GM04503 (cell line): ENCODE results near the gene RSF1.
A peak's percentile ranks its signal among the peaks of the same experiment; 100 is the strongest.

Source experiments
- DNase-seq: peaks from one replicate; pipeline ENCODE4 v3.0.0-alpha.2; 2012; ENCODE audit warnings: low read depth

The RSF1 gene

DNA sequence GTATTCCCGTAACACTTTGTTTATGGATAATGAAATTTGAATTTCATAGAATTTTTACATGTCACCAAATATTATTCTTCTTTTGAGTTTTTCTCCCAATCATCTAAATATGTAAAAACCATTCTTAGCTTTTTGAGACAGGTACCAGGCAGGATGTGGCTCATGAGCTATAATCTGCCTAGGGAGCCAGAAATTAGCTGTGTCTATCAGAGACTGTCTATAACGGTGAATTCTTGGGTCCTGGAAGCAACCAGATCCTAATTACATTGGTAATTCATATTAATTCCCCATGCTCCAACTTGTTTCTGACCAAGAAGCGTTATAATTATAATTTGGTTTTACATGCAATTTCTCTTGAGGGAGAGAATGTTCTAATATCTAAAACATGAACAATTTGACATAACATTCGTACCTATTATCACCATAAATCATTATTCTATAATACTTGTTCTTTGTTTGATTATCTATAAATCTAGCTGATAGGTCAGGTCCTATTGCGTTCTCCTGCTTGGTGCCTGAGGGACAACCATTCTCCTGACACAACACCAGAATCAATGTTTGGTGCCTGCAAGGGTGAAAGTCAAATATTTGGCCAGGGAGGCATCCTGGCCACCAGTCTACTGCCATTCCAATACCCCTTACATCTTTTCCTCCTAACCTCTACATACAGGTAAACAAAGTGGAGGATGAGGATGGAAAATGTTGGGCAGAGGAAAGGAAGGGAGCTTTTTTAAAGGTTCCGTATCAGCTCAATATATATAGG is 69.9 kb downstream of the RSF1 start:
- no peak for DNase-seq

DNA sequence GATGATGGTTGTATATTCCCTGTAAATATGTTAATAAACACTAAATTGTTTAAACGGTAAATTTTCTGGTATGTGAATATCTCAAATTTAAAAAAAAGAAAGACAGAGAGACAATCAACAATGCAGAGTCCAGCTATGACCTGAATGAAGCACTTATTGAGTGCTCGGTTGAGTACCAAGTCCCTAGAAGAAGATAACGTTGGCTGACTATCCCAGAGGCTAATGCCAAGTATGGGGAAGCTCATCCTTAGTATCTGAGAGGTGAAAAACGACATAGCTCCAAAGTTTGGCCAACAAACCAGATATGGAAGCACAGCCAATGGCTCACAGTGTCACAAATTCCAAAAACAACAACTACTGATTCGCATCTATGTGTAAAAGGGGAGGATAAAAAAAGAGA is 71.3 kb downstream of the RSF1 start:
- DNase-seq: no peak

DNA sequence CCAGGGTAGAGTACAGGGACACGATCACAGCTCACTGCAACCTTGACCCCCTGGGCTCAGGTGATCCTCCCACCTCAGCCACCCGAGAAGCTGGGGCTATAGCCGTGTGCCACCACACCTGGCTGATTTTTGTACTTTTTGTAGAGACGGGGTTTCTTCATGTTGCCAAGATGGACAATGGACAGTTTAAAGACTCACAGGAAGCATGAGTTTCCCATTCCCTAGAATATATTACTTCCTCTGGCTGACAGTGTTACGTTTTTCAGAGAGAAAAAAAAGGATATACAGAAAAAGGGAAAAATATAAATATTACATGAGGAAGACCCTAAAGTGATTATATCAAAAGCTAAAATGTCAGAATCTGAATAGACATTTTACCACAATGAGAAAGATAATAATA is 72.3 kb downstream of the RSF1 start:
- no peak for DNase-seq

DNA sequence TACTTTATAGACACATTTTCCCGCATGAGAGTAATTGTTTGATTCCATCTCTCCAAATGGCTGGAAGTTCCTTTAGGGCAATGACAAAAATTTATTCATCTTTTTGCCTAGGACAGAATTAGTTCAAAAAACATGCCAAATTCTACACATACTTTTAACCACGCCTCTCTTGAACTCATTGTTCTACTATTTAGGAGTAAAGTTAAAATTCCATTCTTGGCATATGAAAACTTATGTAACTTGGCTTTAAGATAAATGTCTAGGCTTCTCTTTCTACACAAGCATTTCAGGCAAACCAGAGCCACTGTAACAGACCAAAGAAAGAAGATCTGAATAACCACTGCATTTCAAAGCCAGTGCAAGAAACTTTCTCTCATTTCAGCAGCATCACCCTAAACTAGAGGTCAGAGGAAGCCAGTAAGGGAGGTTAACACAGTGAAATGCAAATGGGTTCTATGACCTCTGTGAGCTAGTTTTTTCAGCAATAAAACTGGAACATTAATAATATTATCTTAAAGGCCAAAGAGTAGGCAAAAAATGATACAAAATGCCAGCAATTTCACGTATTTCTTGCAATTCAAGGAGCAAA is 73.0 kb downstream of the RSF1 start:
- DNase-seq: peak; percentile 27

DNA sequence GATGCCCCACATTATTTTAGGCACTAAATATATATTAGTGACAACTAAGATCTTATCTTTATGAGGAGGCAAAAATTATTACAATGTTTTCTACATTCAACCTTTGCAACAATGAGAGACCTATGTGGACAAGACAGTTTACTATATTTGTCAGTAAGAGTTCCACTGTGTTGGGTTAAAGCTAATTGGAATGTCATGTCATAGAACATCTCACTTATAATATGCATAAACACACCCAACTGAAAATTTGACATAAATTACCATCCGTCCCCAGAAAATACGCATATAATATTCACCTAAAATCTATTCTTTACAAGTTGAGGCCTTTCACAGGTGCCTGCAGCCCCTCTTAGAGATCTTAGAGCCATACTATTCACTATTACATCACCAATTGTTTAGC is 84.0 kb downstream of the RSF1 start:
- DNase-seq: no peak

DNA sequence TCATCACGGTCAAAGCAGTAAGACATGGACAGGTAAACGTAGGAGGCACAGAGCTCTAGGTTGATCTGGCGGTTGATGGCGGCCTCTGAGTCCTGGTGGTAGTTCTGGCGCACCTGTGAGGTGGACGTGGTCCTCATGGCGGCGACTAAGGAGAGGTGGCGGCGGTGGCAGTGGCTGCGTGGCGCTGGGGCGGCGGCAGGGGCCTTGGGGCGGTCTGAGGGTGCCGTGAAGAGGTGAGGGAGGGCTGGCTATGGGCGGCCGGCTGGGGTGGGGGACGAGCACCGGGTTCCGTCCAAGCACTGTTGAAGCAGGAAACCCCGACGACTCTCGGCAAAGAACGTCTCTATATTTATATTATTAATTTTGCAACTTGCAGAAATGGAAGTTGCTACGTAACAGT is 85.6 kb downstream of the RSF1 start:
- DNase-seq: no peak

DNA sequence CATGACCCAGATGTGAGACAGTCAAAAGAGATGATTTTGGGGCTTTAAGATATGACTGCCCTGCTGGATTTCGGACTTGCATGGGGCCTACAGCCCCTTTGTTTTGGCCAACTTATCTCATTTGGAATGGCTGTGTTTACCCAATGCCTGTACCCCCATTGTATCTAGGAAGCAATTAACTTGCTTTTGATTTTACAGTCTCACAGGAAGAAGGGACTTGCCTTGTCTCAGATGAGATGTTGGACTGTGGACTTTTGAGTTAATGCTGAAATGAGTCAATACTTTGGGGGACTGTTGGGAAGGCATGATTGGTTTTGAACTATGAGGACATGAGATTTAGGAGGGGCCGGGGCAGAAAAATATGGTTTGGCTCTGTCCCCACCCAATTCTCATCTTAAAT is 88.4 kb downstream of the RSF1 start:
- DNase-seq: no peak

DNA sequence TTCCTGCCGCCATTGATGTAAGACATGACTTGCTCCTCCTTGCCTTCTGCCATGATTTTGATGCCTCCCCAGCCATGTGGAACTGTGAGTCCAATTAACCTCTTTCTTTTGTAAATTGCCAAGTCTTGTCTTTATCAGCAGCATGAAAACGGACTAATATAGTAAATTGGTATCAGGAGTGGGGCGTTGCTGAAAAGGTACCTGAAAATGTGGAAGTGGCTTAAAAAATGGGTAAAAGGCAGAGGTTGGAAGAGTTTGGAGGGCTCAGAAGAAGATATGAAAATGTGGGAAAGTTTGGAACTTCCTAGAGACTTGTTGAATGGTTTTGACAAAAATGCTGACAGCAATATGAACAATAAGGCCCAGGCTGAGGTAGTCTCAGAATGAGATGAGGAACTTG is 89.7 kb downstream of the RSF1 start:
- no peak for DNase-seq

DNA sequence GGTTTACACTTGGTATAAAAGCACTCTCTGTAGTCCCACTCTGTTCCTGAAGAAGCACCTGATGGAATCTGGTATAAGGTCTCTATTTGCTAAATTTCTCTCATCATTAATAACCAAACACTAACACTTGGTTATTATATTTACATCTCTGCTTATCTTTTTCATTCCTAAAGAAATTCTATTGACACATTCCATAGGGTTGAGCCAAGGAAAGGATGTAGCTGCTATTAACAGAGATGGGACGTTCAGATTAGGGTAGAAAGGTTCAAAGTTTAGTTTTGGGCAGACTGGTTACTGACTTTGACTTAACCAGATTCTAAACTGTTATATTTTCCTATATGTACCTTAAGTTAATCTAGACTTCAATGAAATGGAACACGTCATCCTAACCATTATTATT is 91.5 kb downstream of the RSF1 start:
- DNase-seq: no peak

DNA sequence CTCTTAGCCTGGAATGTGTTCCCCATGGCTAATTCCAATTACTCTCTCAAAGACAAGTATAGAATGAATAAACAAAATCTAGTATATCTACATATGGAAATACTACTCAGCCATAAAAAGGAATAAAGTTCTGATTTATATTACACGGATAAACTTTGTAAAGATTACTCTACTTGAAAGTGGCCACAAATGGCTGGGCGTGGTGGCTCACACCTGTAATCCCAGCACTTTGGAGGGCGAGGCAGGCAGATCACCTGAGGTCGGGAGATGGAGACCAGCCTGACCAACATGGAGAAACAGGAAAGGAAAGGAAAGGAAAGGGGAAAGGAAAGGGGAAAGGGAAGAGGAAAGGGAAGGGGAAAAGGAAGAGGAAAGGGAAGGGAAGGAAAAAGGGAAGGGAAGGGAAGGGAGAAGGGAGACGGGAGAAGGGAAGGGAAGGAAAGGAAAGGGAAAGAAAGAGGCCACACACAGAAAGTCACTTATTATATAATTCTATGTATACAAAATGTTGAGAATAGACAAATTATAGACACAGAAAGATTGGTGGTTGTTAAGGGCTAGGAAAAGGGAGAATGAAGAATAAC is 92.2 kb downstream of the RSF1 start:
- DNase-seq: no peak

DNA sequence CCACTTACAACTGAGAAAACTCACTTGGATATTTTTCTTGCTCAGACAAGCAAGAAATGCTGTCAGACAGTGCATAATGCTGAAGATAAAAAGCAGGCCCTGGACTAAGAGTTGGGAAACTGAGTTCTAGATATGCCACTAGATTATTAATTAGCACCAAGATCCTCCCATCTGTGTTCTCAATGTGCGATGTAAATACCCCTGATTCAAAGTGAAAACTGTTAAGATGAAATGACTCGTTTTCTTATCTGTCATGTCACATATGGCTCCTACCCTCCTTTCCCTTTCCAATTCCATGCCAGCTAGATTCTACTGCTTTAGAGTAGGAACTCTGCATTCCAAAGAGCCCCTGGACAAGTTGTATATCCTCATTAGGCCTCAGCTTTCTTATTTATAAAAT is 94.0 kb downstream of the RSF1 start:
- DNase-seq: no peak

DNA sequence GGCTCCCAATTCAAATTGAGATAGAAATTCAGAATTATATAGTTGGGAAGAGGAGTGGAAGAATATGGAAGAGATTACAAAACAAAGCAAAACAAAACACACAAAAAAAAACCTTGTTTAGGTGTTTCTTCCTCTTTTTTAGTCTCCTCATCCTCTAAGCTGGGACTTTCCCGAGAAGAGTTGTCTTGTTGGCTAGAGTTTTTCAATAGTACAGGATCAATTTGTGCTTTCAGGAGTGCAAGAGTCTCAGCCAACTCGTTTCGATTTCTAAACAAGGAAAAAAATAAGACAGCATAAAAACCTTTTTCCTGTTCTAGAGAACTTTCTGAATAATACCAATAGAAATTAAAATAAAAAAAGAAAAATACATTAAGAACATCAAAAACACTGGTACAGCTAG is 95.1 kb downstream of the RSF1 start:
- DNase-seq: no peak

DNA sequence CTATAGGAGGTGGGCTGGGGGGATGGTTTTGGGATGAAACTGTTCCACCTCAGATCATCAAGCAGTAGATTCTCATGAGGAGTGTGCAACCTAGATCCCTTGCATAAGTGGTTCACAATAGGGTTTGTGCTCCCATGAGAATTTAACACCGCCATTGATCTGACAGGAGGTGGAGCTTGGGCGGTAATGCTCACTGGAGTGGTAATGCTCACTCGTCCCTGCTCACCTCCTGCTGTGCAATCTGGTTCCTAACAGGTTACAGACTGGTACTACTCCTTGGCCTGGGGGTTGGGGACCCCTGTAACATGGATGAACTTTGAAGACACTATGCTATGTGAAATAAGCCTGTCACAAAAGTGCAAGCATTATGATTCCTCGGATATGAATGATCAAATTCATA is 95.9 kb downstream of the RSF1 start:
- DNase-seq: no peak

DNA sequence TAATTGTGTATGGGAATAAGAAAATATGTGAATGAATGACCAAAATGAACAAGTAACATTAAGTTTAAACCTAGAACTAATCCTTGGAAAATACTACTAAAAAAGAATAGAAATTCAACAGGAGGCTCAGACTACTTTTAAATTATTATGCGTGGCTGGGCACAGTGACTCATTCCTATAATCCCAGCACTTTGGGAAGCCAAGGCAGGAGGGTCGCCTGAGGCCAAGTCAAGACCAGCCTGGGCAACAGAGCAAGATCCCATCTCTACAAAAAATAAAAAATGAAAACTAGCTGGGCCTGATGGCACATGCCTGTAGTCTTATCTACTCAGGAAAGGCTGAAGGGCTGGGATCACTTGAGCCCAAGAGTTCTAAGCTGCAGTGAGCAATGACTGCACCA is 97.5 kb downstream of the RSF1 start:
- no peak for DNase-seq

DNA sequence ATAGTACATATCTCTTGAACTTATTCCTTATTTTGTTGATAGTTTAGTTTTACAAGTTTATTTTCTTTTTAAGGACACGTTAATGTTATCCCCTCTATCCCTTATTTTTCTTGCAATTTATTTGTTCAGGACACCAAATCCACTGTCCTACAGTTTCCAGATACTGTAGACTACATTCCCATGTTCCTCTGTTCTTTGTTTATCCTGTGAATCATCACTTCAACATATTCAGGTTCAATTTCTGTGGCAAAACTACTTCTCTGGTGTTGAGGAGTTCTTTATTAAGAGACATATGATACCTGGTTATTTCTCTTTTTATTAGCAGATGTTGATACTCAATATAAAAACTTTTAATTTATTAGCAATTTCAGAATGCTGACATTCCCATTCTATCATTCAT is 110.2 kb downstream of the RSF1 start:
- no peak for DNase-seq

DNA sequence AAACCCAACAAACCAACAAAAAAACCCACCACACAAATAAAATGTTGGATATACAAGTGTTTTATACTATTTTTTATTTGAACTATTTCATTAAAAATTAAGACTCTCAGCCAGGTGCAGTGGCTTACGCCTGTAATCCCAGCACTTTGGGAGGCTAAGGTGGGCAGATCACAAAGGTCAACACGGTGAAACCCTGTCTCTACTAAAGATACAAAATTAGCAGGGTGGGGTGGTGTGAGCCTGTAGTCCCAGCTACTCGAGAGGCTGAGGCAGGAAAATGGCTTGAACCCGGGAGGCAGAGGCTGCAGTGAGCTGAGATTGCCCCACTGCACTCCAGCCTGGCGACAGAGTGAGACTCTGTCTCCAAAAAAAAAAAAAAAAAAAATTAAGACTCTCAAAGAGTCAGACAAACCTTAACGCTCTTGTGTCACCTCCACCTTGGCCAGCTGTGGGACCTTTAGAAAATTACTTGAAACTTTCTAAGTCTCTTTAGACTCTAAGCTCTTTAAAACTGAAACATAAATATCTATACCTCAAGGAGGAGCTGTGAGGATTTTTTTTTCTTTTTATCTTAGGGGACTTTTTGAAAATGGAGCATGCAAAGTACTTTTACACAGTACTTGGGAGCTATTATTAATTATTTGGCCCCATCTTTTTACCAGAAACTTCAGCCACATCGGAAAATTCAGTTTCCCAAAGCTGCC is 114.5 kb downstream of the RSF1 start:
- DNase-seq: no peak

DNA sequence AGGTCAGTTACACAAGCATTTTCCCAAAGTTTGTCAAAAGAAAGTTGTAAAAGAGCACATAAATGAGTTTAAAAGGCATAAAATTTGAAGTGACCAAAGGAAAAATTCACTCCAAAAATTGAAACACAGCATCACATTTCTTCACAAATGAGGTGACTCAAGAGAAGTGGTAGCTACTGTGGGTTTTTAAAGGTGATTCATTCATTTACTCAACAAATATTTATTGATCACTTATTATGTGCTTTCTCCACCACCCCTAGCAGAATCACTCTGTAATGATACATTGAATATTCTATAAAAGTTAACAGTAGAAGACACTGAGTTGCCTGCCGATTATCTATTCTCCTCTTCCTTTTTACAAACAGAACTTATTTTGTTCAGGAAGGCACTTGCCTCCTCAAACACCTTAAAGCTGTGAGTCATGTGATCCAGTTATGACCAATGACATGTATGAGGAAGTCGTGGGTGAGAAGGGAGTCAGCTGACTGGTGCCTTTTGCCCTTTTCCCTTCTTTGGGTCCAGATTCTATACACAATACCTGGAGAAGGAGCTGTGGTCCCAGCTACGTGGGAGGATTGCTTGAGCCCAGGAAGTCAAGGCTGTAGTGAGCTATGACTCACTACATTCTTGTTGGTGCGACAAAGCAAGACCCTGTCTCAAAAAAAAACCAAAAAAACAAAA is 115.2 kb downstream of the RSF1 start:
- DNase-seq: no peak

DNA sequence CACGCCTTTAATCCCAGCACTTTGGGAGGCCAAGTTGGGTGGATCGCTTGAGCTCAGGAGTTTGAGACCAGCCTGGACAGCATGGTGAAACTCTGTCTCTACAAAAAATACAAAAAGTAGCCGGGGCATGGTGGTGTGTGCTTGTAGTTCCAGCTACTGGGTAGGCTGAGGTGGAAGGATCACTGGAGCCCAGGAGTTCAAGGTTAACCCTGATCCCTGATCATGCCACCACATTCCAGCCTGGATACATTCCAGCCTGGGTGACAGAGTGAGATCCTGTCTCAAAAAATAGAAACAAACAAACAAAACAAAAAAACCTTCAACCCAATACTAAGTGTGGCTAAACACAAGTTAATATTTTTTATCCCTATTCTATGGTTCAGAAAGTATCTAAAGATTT is 116.5 kb downstream of the RSF1 start:
- no peak for DNase-seq

DNA sequence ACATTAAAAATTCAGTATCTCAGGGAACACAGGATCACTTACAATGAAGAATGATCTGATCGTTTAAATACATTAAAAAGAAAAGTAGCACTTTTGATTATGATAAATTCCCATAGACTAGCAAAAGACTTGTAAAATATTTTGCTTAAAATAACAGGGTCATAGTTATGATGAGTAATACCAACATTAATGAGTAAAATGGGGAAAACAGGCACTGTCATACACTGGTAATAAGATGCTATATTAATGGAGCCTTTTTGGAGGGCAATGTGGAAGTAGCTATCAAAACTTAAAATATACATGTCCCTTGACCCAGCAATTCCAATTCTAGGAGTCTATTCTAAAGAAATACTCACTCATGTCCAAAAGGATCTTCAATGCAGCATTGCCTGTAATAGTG is 121.1 kb downstream of the RSF1 start:
- DNase-seq: no peak

DNA sequence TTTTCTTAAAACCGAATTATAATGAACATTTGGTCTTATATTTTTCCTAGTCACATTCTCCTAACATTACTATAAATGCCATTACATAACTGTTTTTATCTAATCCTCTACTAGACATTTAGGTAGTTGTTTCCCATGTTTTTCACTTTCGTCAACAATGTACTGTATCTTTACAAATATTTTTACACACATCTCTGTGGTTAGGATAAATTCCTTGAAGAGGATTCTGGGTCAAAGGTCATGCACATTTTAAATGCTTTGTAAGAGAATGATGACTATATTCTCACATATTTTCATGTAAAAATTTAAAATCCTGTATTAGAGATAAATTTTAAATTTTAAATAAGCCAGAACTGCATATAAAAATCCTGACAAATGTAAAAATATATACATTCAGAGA is 121.6 kb downstream of the RSF1 start:
- DNase-seq: no peak

DNA sequence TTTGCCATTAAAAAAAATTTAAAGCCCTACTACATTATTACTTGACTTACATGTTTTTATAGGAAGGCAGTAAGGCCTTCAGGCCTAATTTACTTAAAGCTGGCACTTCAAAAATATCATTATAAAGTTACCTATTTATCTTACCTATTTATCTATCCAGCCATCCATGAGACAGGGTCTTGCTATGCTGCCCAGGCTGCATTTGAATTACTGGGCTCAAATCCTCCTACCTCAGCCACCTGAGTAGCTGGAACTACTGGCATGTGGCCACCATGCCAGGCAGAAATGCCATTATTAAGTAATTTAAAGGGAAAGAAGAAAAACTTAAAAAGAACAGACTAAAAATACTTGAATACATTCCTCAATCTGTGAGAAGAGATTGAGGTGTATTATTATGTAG is 122.7 kb downstream of the RSF1 start:
- no peak for DNase-seq

DNA sequence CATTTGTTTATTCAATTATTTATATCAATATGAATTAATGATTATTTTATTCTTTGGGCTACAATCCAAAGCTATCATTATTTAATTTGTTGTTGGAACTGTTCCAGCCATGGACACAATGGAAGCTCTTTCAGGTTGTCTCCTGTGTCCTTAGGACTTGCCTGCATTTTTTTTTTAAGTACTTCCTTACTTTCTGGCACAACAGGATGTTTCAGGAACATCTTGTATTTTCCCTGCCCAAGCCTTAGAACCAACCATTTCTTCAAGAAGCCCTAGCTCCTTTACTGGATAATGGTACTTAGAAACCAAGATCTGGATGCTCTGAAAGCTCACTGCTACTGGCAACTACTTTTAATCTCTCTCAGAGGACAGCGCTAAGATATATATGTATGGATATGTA is 125.1 kb downstream of the RSF1 start:
- DNase-seq: no peak

DNA sequence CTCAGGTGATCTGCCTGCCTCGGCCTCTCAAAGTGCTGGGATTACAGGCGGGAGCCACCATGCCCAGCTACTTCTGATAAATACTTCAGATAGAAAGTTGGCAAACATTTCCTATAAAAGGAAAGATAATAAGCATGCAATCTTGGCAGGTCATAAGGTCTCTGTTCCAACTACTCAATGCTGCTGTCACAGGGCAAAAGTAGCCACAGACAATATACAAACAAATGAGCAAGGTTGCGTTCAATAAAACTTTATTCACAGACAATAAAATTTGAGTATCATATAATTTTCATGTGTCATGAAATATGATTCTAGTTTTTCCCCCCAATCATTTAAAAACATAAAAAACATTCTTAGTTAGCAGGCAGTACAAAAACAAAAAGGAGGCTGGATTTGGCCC is 129.9 kb downstream of the RSF1 start:
- DNase-seq: no peak
